A673 (cell line): ENCODE measurements around the gene GATAD2A. TPM values are rescaled to one million over a fixed set of nuclear protein-coding genes. Genes with fewer than 3 reads are reported as not detected.

Source experiments
- BruUV-seq: library from RNA; stranded (reverse); fragments of 400-500 nt; replicated peaks from 2 replicates; lab custom pipeline; 2021; lab: Mats Ljungman, UMichigan
- CTCF ChIA-PET: fragments of 300-600 bp; sonication (Branson Sonifier 250); formaldehyde crosslinking; loops from one replicate; lab custom pipeline; 2022; ENCODE audit warnings: antibody characterized with exemption; lab: Charles Lee
- POLR2A ChIA-PET: fragments of 300-600 bp; sonication (Branson Sonifier 250); formaldehyde crosslinking; loops from one replicate; lab custom pipeline; 2022; ENCODE audit warnings: antibody characterized with exemption; ENCODE audit not compliant: low non-redundant PET; lab: Charles Lee
- DNase-seq: peaks from one replicate; pipeline ENCODE4 v3.0.0-alpha.2; 2015; ENCODE audit warnings: low spot score
- H3K27ac ChIP-seq: fragments of 200-600 bp; sonication (generic); 2 replicates; pipeline ENCODE4 v1.5.1; 2016; ENCODE audit warnings: mixed run types, low read depth, mild to moderate bottlenecking, mixed read lengths, antibody characterized with exemption, low read length; ENCODE audit not compliant: poor library complexity, severe bottlenecking
- H3K27me3 ChIP-seq: fragments of 200-600 bp; sonication (generic); replicated peaks from 2 replicates; pipeline ENCODE4 v1.6.1; 2017; ENCODE audit warnings: mixed run types, low read depth, mild to moderate bottlenecking, mixed read lengths, antibody characterized with exemption, low read length; ENCODE audit not compliant: insufficient read depth, poor library complexity
- H3K36me3 ChIP-seq: fragments of 200-600 bp; sonication (generic); 2 replicates; pipeline ENCODE4 v1.6.1; 2016; ENCODE audit warnings: mixed run types, mild to moderate bottlenecking, mixed read lengths, antibody characterized with exemption, low read length; ENCODE audit not compliant: insufficient read depth, poor library complexity, severe bottlenecking
- H3K4me1 ChIP-seq: fragments of 200-600 bp; sonication (generic); 2 replicates; pipeline ENCODE4 v1.6.1; 2017; ENCODE audit warnings: mixed run types, mild to moderate bottlenecking, mixed read lengths, antibody characterized with exemption, low read length; ENCODE audit not compliant: insufficient read depth, poor library complexity, severe bottlenecking
- H3K4me3 ChIP-seq: fragments of 200-600 bp; sonication (generic); 2 replicates; pipeline ENCODE4 v1.5.1; 2016; ENCODE audit warnings: low read depth, mixed run types, mild to moderate bottlenecking, mixed read lengths, low read length; ENCODE audit not compliant: poor library complexity, severe bottlenecking
- H3K9me3 ChIP-seq: fragments of 200-600 bp; sonication (generic); 2 replicates; pipeline ENCODE4 v1.6.1; 2016; ENCODE audit warnings: mixed run types, low read depth, mild to moderate bottlenecking, mixed read lengths, antibody characterized with exemption, low read length; ENCODE audit not compliant: poor library complexity, severe bottlenecking
- CTCF ChIP-seq: fragments of 300-800, 200-600 bp; sonication (generic); conservative IDR thresholded peaks from 2 replicates; pipeline ENCODE4 v1.5.1; 2017; ENCODE audit warnings: low read depth, mild to moderate bottlenecking, antibody characterized with exemption, low read length, moderate library complexity, mixed read lengths
- EZH2 ChIP-seq: fragments of 200-600 bp; sonication (generic); IDR thresholded peaks from 2 replicates; pipeline ENCODE4 v1.6.1; 2017; ENCODE audit warnings: borderline replicate concordance, low read depth, mild to moderate bottlenecking, mixed read lengths, antibody characterized with exemption, low read length; ENCODE audit not compliant: poor library complexity, severe bottlenecking
- intact Hi-C: fragments of 100-400 bp; cut with micrococcal nuclease; formaldehyde crosslinking; loops from one replicate; pipeline ENCODE4 v1.10.0; 2022; ENCODE audit not compliant: unreplicated experiment
- total RNA-seq: library from RNA; stranded (reverse); gene quantifications from 2 replicates; pipeline ENCODE4 v1.2.3, GENCODE V29; 2021

The GATAD2A gene
- total RNA-seq, 1 experiment from 2014 or later, result 218 TPM

GRCh38 chr19:19527674-19528625 lies 122.5 kb downstream of the GATAD2A start:
- peaks cover 9% of the 10 kb centered on the region for H3K36me3 ChIP-seq

GRCh38 chr19:19528721-19529490 lies 123.4 kb downstream of the GATAD2A start, which contains the start of gene YJEFN3:
Gene YJEFN3 (plus strand): TSS chr19:19528911. CDS start chr19:19528933, 22 bp downstream.
- no peak for TF ChIP-seq EZH2
- TF ChIP-seq CTCF, result no peak
- Histone ChIP-seq H3K36me3 (peaks cover 9% of the 10 kb centered on the region), H3K27me3 (no peaks in the 10 kb centered on the region), H3K27ac (no peak within 1 kb of the TSS), H3K4me1 (peaks cover 10% of the 10 kb centered on the region), H3K9me3 (no peaks in the 10 kb centered on the region), H3K4me3 (no peak within 1 kb of the TSS)
- intact Hi-C loops, result no loop called here
- no TSS peak for BruUV-seq
- ChIA-PET POLR2A (interaction anchor here (0.7 kb wide), 1 partner anchor 9 kb away, joined by 3 read pairs; no protein-coding TSS in a partner anchor), CTCF (interaction anchor here (0.6 kb wide), 1 partner anchor 373 kb away, joined by 3 read pairs; no protein-coding TSS in a partner anchor)
- DNase-seq, result peak; percentile 69

More at GRCh38 chr19:19527674-19528625, 122.5 kb downstream of the GATAD2A start:
- Histone ChIP-seq H3K27ac (no peak overlapping the region), H3K4me3 (no peak overlapping the region), H3K4me1 (peaks cover 10% of the 10 kb centered on the region), H3K27me3 (no peaks in the 10 kb centered on the region), H3K9me3 (no peaks in the 10 kb centered on the region)
- ChIA-PET POLR2A (no interaction called here), CTCF (no interaction called here)
- DNase-seq, result no peak
- BruUV-seq, result no TSS peak
- intact Hi-C loops, result no loop called here
- TF ChIP-seq CTCF (no peak), EZH2 (no peak)

DNA sequence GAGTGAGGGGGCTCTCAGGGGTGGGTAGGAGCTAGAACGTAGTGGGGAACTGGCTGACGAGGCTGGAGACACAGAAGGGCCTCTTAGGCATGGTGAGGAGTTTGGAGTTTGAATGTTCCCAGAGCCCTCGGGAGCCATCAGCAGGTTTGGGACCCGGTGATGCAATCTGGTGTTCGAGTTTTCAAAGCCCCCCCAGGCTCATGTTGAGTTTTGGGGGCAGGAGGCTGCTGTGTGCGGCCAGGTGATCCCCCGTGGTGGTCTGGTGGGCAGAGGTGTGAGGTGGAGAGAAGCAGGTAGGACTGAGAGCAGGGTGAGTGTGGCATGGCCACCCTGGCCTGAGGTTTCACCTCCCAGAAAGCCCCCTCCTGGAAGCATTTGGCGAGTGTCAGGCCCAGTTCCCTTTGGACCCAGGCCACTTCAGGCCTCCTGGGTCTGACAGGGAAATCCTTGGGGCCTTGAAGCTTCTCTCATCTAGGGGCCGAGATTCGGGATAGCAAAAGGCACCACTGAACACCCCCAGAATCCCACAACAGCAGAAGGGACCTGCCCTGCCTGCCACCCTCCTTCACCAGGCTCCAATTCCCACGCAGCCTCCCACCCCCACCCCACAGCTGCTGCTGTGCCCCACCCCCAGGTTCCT lies 124.4 kb downstream of the GATAD2A start:
- no TSS peak for BruUV-seq
- Histone ChIP-seq H3K27me3 (no peaks in the 10 kb centered on the region), H3K4me3 (no peak overlapping the region), H3K27ac (no peak overlapping the region), H3K36me3 (peaks cover 9% of the 10 kb centered on the region), H3K4me1 (peaks cover 8% of the 10 kb centered on the region), H3K9me3 (no peaks in the 10 kb centered on the region)
- ChIA-PET CTCF (no interaction called here), POLR2A (no interaction called here)
- intact Hi-C loops, result no loop called here
- TF ChIP-seq CTCF (no peak), EZH2 (no peak)
- no peak for DNase-seq
